ENCODE results near the gene CCN2.

DNA sequence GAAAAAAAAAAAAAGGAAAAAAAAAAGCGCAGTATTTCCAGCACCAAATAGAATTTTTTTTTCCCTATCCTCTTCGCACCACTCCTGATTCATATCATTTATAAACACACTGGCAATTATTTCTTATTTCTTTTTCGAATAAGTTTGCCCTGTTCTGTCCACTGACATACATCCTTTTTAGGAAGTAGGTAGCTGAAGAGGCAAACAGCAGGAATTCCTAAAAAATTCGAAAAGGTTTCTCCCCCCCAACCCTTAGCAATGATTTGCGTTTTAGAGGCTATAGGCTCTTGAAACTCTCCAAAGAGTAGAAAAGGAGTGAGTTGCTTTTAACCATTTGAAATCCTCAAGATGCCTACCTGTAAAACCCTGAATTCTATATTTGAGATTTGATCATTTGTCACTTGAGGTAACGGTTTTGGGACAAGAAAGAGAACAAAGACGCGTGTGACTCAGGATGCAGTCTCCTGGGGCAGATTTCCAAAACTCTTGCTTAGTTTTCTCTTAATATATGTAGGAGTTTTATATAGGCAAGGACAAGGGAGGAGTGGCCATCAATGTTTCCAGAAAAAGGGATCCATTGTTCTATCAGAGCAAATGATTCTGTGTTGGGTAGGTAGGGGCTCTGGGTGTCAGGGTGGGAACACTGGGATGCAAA, 531 bp upstream of the CCN2 start:
- TF ChIP-seq EZH2 (IDR thresholded peaks at IDR 0.05) (no peak), EZH2phosphoT487 (IDR thresholded peaks at IDR 0.05) (no peak)
- TF ChIP-seq, protein P1, sequence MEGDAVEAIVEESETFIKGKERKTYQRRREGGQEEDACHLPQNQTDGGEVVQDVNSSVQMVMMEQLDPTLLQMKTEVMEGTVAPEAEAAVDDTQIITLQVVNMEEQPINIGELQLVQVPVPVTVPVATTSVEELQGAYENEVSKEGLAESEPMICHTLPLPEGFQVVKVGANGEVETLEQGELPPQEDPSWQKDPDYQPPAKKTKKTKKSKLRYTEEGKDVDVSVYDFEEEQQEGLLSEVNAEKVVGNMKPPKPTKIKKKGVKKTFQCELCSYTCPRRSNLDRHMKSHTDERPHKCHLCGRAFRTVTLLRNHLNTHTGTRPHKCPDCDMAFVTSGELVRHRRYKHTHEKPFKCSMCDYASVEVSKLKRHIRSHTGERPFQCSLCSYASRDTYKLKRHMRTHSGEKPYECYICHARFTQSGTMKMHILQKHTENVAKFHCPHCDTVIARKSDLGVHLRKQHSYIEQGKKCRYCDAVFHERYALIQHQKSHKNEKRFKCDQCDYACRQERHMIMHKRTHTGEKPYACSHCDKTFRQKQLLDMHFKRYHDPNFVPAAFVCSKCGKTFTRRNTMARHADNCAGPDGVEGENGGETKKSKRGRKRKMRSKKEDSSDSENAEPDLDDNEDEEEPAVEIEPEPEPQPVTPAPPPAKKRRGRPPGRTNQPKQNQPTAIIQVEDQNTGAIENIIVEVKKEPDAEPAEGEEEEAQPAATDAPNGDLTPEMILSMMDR (IDR thresholded peaks at IDR 0.05), result no peak
